8988T (cell line): ENCODE measurements around the gene FAM241B.

Experiments
- DNase-seq: peaks from one replicate; pipeline ENCODE4 v3.0.0; 2011

Gene FAM241B

GRCh38 chr10:69634759-69635425 lies 4.8 kb downstream of the FAM241B start:
- no peak for DNase-seq

GRCh38 chr10:69635428-69636272 lies 5.6 kb downstream of the FAM241B start:
- DNase-seq: no peak

- no peak for DNase-seq
Observed at GRCh38 chr10:69636273-69636575, 6.2 kb downstream of the FAM241B start.

GRCh38 chr10:69636626-69637605 lies 6.9 kb downstream of the FAM241B start:
- DNase-seq: peak; percentile 73

GRCh38 chr10:69638642-69639041 lies 8.6 kb downstream of the FAM241B start:
- DNase-seq: no peak

GRCh38 chr10:69639291-69640195 lies 9.5 kb downstream of the FAM241B start:
- DNase-seq: peak; percentile 72

- DNase-seq: no peak
Observed at GRCh38 chr10:69640196-69640980, 10.3 kb downstream of the FAM241B start.

- DNase-seq: no peak
Observed at GRCh38 chr10:69641261-69641980, 11.4 kb downstream of the FAM241B start.

GRCh38 chr10:69642747-69643146 lies 12.7 kb downstream of the FAM241B start:
- DNase-seq: no peak

- no peak for DNase-seq
Observed at GRCh38 chr10:69643779-69644657, 14.0 kb downstream of the FAM241B start.

- peak; percentile 92 for DNase-seq
Observed at GRCh38 chr10:69644658-69645295, 14.7 kb downstream of the FAM241B start.

GRCh38 chr10:69645296-69646184 lies 15.5 kb downstream of the FAM241B start:
- DNase-seq: no peak

GRCh38 chr10:69646185-69647060 lies 16.4 kb downstream of the FAM241B start:
- DNase-seq: no peak

- DNase-seq: no peak
Observed at GRCh38 chr10:69647126-69647525, 17.1 kb downstream of the FAM241B start.

- no peak for DNase-seq
Observed at GRCh38 chr10:69647819-69648218, 17.8 kb downstream of the FAM241B start.

GRCh38 chr10:69648461-69648860 lies 18.4 kb downstream of the FAM241B start:
- DNase-seq: no peak
